HepG2 (cell line): Measurements from ENCODE around the gene CPT1B. TPM values are rescaled to one million over a fixed set of nuclear protein-coding genes. Genes with fewer than 3 reads are reported as not detected.

Experiments
- ARID4A ChIP-seq: sonication (generic); formaldehyde crosslinking; IDR thresholded peaks from 2 replicates; pipeline ENCODE4 v1.5.0; 2020; ENCODE audit warnings: mild to moderate bottlenecking, missing genetic modification reagents, borderline replicate concordance
- BHLHE40 ChIP-seq: IDR thresholded peaks from 2 replicates; pipeline ENCODE4 v1.6.1; 2011; ENCODE audit warnings: low read length, improper control_type of control experiment
- GABPB1 ChIP-seq: IDR thresholded peaks from 2 replicates; pipeline ENCODE4 v1.6.1; 2016; ENCODE audit warnings: mild to moderate bottlenecking, missing genetic modification reagents, moderate library complexity, missing compliant biosample characterization
- GATA4 ChIP-seq: sonication (generic); IDR thresholded peaks from 2 replicates; pipeline ENCODE4 v1.6.1; 2016; ENCODE audit warnings: antibody characterized with exemption, low read depth, borderline replicate concordance
- IRF9 ChIP-seq: sonication (generic); formaldehyde crosslinking; IDR thresholded peaks from 2 replicates; pipeline ENCODE4 v1.8.0; 2022; ENCODE audit warnings: missing genetic modification reagents, mild to moderate bottlenecking, borderline replicate concordance
- MED8 ChIP-seq: sonication (generic); formaldehyde crosslinking; IDR thresholded peaks from 2 replicates; pipeline ENCODE4 v1.8.1; 2023; ENCODE audit warnings: mild to moderate bottlenecking, missing genetic modification reagents; ENCODE audit not compliant: insufficient replicate concordance
- RBFOX2 ChIP-seq: fragments of 200-400 bp; formaldehyde crosslinking; IDR thresholded peaks from 2 replicates; pipeline ENCODE4 v1.6.1; 2017; ENCODE audit warnings: low read depth, mild to moderate bottlenecking, low read length
- RORA ChIP-seq: sonication (generic); formaldehyde crosslinking; IDR thresholded peaks from 2 replicates; pipeline ENCODE4 v1.5.0; 2020; ENCODE audit warnings: mild to moderate bottlenecking, missing genetic modification reagents, moderate library complexity
- SMAD1 ChIP-seq: sonication (generic); formaldehyde crosslinking; IDR thresholded peaks from 2 replicates; pipeline ENCODE4 v1.4.0; 2020; ENCODE audit warnings: missing genetic modification reagents, low read depth, mild to moderate bottlenecking, borderline replicate concordance
- STAT6 ChIP-seq: sonication (generic); formaldehyde crosslinking; IDR thresholded peaks from 2 replicates; pipeline ENCODE4 v1.4.0; 2020; ENCODE audit warnings: missing genetic modification reagents, mild to moderate bottlenecking, borderline replicate concordance
- TAF1 ChIP-seq: sonication (generic); formaldehyde crosslinking; IDR thresholded peaks from 2 replicates; pipeline ENCODE4 v1.4.0; 2020; ENCODE audit warnings: missing genetic modification reagents
- YY1 ChIP-seq: IDR thresholded peaks from 2 replicates; pipeline ENCODE4 v1.6.1; 2011; ENCODE audit warnings: low read length, low read depth, moderate library complexity, mild to moderate bottlenecking; ENCODE audit not compliant: insufficient read depth, insufficient replicate concordance
- ZNF101 ChIP-seq: sonication (generic); formaldehyde crosslinking; IDR thresholded peaks from 2 replicates; pipeline ENCODE4 v1.4.0; 2020; ENCODE audit warnings: mild to moderate bottlenecking, low read depth, missing genetic modification reagents, borderline replicate concordance
- ZNF142 ChIP-seq: sonication (generic); formaldehyde crosslinking; IDR thresholded peaks from 2 replicates; pipeline ENCODE4 v1.4.0; 2020; ENCODE audit warnings: missing genetic modification reagents
- ZNF33A ChIP-seq: sonication (generic); formaldehyde crosslinking; IDR thresholded peaks from 2 replicates; pipeline ENCODE4 v1.5.1; 2020; ENCODE audit warnings: missing genetic modification reagents, mild to moderate bottlenecking, moderate library complexity, borderline replicate concordance
- polyA plus RNA-seq, 8 experiments: library from polyadenylated mRNA; depleted of rRNA in 3 of 8; stranded (reverse) in 7 of 8; unstranded in 1 of 8; fragments of >200 nt; fragmentation: Illumina TruSeq in 4 of 8; extraction: Trizol in 4 of 8; gene quantifications; 2 replicates each; pipeline versions ENCODE4 v1.2.1 to v1.2.3, GENCODE V29; 2011 to 2016; ENCODE audit warnings: low read depth in 4 of 8, missing spikeins in 1 of 8, mixed read lengths in 1 of 8; ENCODE audit not compliant: insufficient read depth in 1 of 8
- total RNA-seq, 5 experiments: library from RNA; depleted of rRNA; stranded (reverse); fragments of >200 nt; fragmentation: Illumina TruSeq; extraction: Trizol; gene quantifications; 2 replicates each; pipeline ENCODE4 v1.2.3, GENCODE V29; 2016; ENCODE audit warnings: low read depth in 1 of 5

The CPT1B gene
- total and polyA plus RNA-seq, 2 of the 13 experiments (the other 11 are each of a cell fraction or from before 2014, with no cell fraction given), result 9.2 to 19.5 TPM

GRCh38 chr22:50530580-50530876 is 47.7 kb downstream of the CPT1B start (continued):
- no peak for TF ChIP-seq ARID4A (CRISPR knock-in tag)
- no peak for TF ChIP-seq YY1
- TF ChIP-seq MED8 (CRISPR knock-in tag), result no peak
- TF ChIP-seq TAF1 (CRISPR knock-in tag), result peak; percentile 6; the same call in 1 of the 2 replicates
- TF ChIP-seq IRF9 (CRISPR knock-in tag), result no peak
- TF ChIP-seq STAT6 (CRISPR knock-in tag), result no peak
- TF ChIP-seq ZNF142 (CRISPR knock-in tag), result no peak
- TF ChIP-seq GABPB1 (CRISPR knock-in tag), result peak; percentile 52; the same call in 1 of the 2 replicates
- TF ChIP-seq ZNF101 (CRISPR knock-in tag), result no peak
- no peak for TF ChIP-seq BHLHE40
- peak; percentile 64 for TF ChIP-seq RBFOX2
- TF ChIP-seq RORA, result no peak
- no peak for TF ChIP-seq ZNF33A (CRISPR knock-in tag)
- TF ChIP-seq GATA4, result no peak
- TF ChIP-seq SMAD1 (CRISPR knock-in tag), result no peak
